Psoas muscle (tissue), 8 donors: ENCODE results near the gene TMEM123. TPM values are rescaled to one million over a fixed set of nuclear protein-coding genes. Genes with fewer than 3 reads are reported as not detected.
A peak's percentile ranks its signal among the peaks of the same experiment; 100 is the strongest.

ENCODE experiments used
- ATAC-seq, 4 donors: fragments of 200-7000 bp; cut with Tn5 transposase; one replicate each; pipeline ENCODE4 v1.9.1; 2020; ENCODE audit warnings: moderate library complexity in 3 of 4, mild to moderate bottlenecking in 2 of 4
- DNase-seq, 2 donors: peaks; one replicate each; pipeline ENCODE4 v3.0.0-alpha.2; 2020
- H3K27ac ChIP-seq: fragments of 200-600 bp; one replicate; pipeline ENCODE4 v1.8.0; 2022
- H3K27me3 ChIP-seq, 3 donors: fragments of 200-600 bp in 1 of 3; one replicate each; pipeline versions ENCODE4 v1.6.1 to v1.8.0; 2013 to 2022; ENCODE audit warnings: low read length in 2 of 3, mild to moderate bottlenecking in 2 of 3, moderate library complexity in 1 of 3; ENCODE audit not compliant: insufficient read depth in 3 of 3
- H3K36me3 ChIP-seq, 2 donors: fragments of 200-600 bp in 1 of 2; one replicate each; pipeline versions ENCODE4 v1.6.1 to v1.8.0; 2013 to 2022; ENCODE audit warnings: low read depth in 1 of 2, mild to moderate bottlenecking in 1 of 2, moderate library complexity in 1 of 2; ENCODE audit not compliant: insufficient read depth in 1 of 2
- H3K4me1 ChIP-seq: fragments of 200-600 bp; one replicate; pipeline ENCODE4 v1.8.0; 2022
- H3K4me3 ChIP-seq: fragments of 200-600 bp; one replicate; pipeline ENCODE4 v1.8.0; 2022; ENCODE audit warnings: mild to moderate bottlenecking
- H3K9me3 ChIP-seq: fragments of 200-600 bp; one replicate; pipeline ENCODE4 v1.8.0; 2022
- WGBS, 3 donors: extraction: QIAGEN DNeasy Blood & Tissue Kit; methylation state at CpG; one replicate each; pipeline versions ENCODE4 v1.1.6 to v1.1.7; 2013; 5-methylcytosine and 5-hydroxymethylcytosine counted together
- intact Hi-C, 2 donors: fragments of 100-400 bp; cut with DNase I; formaldehyde crosslinking; loops; one replicate each; pipeline versions ENCODE4 v1.11.0 to v1.14.2; 2022
- polyA plus RNA-seq, 3 donors: library from polyadenylated mRNA; stranded (reverse); fragments of 200-250 nt; gene quantifications; one replicate each; pipeline ENCODE4 v1.2.3, GENCODE V29; 2013
- total RNA-seq, 4 donors: library from RNA; stranded (reverse); fragmentation: NEBNext Ultra II Directional in 2 of 4; extraction: Animal tissue kit (Norgen Biotek cat#: 25700) in 2 of 4; gene quantifications; one replicate each; pipeline versions ENCODE4 v1.2.1 to v1.2.4, GENCODE V29; 2021 to 2023
- TF ChIP-seq, protein P1 (sequence below): fragments of 200-600 bp; IDR thresholded peaks from one replicate; pipeline ENCODE4 v1.8.0; 2022; ENCODE audit warnings: antibody characterized with exemption
- donor health status: healthy with polysubstance abuse.
- donor health status: DM: no; HTN: no; CAD: no; lungs with moderate emphysema.
- donor health status: Bipolar disorder and iron deficiency.
- donor health status: healthy.
- donor health status: DM: yes; HTN: yes; CAD: no.
- donor health status: DM: no; HTN: no; CAD: no.
- donor health status: DM: no; HTN: no; CAD: no.
- donor health status: DM: yes; HTN: yes; CAD: no.

Gene TMEM123
- total and polyA plus RNA-seq, 7 donors, result 10.8 to 42.6 (median 16.9) TPM

DNA sequence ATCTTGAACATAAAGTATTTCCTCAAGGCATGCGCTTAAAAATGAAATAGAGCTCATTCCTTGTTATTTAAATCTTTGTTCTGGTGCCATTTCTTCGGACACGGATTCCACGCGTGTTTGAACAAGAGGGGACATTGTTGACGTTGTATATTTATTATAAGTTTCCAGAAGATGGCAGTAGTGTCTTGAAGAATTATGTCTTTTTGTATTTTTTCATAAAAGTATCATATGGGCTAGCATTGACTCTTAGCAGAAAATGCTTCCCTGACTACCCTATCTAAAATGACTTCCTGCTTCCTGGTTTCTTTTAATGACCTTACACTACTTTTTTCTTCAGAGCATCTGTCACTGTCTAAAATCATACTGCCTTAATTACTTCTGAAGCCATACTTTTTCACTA is 85.2 kb downstream of the TMEM123 start:
- ATAC-seq (no peak), DNase-seq (no peak)
- WGBS, 3 donors, result 42 to 46% (median 46%) methylated on average over 6 of the region's 6 CpGs
- Histone ChIP-seq H3K4me3 (no peak overlapping the region), H3K4me1 (no peaks in the 10 kb centered on the region), H3K9me3 (no peaks in the 10 kb centered on the region), H3K36me3 (peaks cover 9 to 67% of the 10 kb centered on the region in 2 donors), H3K27me3 (no peaks in the 10 kb centered on the region), H3K27ac (no peak overlapping the region)
- TF ChIP-seq, protein P1, sequence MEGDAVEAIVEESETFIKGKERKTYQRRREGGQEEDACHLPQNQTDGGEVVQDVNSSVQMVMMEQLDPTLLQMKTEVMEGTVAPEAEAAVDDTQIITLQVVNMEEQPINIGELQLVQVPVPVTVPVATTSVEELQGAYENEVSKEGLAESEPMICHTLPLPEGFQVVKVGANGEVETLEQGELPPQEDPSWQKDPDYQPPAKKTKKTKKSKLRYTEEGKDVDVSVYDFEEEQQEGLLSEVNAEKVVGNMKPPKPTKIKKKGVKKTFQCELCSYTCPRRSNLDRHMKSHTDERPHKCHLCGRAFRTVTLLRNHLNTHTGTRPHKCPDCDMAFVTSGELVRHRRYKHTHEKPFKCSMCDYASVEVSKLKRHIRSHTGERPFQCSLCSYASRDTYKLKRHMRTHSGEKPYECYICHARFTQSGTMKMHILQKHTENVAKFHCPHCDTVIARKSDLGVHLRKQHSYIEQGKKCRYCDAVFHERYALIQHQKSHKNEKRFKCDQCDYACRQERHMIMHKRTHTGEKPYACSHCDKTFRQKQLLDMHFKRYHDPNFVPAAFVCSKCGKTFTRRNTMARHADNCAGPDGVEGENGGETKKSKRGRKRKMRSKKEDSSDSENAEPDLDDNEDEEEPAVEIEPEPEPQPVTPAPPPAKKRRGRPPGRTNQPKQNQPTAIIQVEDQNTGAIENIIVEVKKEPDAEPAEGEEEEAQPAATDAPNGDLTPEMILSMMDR, result peak; percentile 8
- intact Hi-C loops, result no loop called here

DNA sequence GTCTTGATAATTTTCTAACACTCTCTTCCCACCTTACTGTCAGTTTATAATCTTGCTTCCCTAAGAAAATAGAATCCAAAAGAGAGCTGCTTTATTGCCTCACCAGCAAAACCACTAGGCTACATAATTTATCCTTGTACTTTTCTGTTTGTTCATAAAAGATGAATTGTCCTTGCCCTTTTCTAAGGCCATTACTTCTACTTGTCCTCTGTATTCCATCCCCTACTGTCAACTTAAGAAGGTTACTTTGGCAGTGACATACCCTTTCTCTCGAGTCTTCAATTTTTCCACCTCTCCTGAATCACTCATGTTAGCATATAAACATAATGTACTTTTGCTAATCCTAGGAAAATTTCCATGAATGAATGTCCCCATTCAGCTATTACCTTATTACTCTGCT is 87.6 kb downstream of the TMEM123 start:
- intact Hi-C loops, result no loop called here
- 67 to 89% (median 70%) methylated on average over 1 of the region's 1 CpG for WGBS, 3 donors
- ATAC-seq (no peak), DNase-seq (no peak)
- Histone ChIP-seq H3K27me3 (no peaks in the 10 kb centered on the region), H3K27ac (no peak overlapping the region), H3K4me1 (no peaks in the 10 kb centered on the region), H3K9me3 (peaks cover under 1% of the 10 kb centered on the region), H3K4me3 (no peak overlapping the region), H3K36me3 (peaks cover 13 to 88% of the 10 kb centered on the region in 2 donors)
- TF ChIP-seq, protein P1, result no peak

DNA sequence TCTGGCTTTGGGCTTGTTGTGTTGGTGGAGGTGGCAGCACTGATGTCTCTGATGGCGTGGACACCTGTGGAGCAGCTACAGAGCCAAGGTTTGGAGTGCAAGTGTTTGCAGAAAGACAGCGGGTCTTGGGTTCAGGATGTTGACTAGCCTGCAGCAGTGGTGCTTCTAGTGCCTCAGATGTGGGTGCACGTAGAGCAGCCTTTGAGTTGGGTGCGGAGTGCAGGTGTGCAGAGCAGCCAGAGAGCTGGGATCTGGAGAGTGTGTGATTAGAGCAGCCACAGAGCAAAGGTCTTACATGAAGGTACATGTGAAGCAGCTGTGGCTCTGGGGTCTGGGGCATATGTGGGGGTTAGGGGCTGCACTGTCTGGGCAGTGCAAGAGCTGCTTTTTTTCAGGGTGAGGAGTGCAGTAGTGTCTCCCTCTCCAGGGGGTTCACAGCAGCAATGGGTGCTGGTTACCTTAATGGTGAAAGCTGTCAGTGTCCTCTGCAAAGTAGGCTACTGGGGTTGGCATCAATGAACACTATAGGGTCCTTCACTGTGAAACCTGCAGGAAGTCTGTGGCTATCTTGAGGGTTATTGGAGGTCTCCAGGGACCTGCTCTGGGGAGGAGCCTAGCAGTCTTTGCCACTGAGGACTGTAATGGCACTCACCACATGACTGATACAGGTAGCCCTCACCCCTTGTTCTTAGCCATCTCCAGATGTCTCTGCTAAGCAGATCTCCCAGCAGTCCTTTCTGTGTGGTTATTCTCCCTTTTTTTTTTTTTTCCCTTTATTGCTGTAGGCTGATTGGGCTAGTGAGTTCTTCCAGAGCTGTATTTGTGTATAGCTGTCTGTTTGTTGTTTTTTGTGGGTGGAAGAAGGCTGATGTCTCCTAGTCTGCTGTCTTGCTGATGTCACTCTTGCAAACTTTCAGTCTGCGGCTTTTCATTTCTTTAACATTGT is 91.2 kb downstream of the TMEM123 start:
- Histone ChIP-seq H3K4me3 (no peak overlapping the region), H3K36me3 (peaks cover 13 to 79% of the 10 kb centered on the region in 2 donors), H3K9me3 (peaks cover 9% of the 10 kb centered on the region), H3K4me1 (no peaks in the 10 kb centered on the region), H3K27me3 (no peaks in the 10 kb centered on the region), H3K27ac (no peak overlapping the region)
- TF ChIP-seq, protein P1, result no peak
- WGBS, 3 donors, result 97 to 99% (median 98%) methylated on average over 5 of the region's 5 CpGs
- ATAC-seq (no peak), DNase-seq (no peak)
- intact Hi-C loops, result no loop called here

DNA sequence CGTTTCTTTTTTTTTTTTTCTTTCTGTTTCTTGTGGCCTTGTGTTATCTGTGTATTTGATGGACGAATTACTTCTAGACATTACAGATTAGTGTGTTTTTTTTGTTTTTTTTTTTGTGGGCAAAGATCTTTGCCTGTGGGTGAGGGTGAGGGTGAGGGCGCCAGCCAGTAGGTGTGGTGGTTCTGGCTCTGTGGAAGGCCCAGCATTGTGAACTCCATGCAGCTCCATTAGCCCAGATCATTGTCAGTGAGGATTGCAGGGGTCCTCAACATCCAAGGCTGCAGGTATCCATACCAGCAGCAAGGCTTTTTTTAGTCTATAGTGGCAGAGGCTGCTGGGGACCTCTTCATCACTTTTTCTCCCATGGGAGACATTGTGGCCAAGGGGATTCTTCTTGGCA is 91.9 kb downstream of the TMEM123 start:
- TF ChIP-seq, protein P1, result no peak
- no peak for ATAC-seq
- intact Hi-C loops, result no loop called here
- no peak overlapping the region for H3K4me3 ChIP-seq
- WGBS, 3 donors, result 93 to 100% (median 98%) methylated on average over 3 of the region's 3 CpGs
- peaks cover 15% of the 10 kb centered on the region for H3K9me3 ChIP-seq
- no peaks in the 10 kb centered on the region for H3K27me3 ChIP-seq
- H3K27ac ChIP-seq, result no peak overlapping the region
- peaks cover 13 to 72% of the 10 kb centered on the region in 2 donors for H3K36me3 ChIP-seq
- DNase-seq, result no peak
- no peaks in the 10 kb centered on the region for H3K4me1 ChIP-seq
